ENCODE data around the gene SGMS1. TPM values are rescaled to one million over a fixed set of nuclear protein-coding genes. Genes with fewer than 3 reads are reported as not detected.

Gene SGMS1
- polyA plus RNA-seq, 1 of the 3 experiments (the other 2 are of a cell fraction), result 6.3 TPM

- Histone ChIP-seq H3K27ac (ENCODE audit: low read depth in 2 of 2, low read length in 1 of 2) (no peak overlapping the region), H3K4me2 (no peak overlapping the region), H3K9me2 (no peaks in the 10 kb centered on the region), H4K20me1 (ENCODE audit: insufficient read depth) (no peaks in the 10 kb centered on the region), H3K79me2 (ENCODE audit: insufficient read depth) (no peaks in the 10 kb centered on the region; the same call in 1 of the 2 replicates), H3K9ac (no peak overlapping the region), H3K4me3 (ENCODE audit: low read depth in 2 of 2, low read length in 1 of 2) (no peak overlapping the region), H3K27me3 (ENCODE audit: insufficient read depth) (no peaks in the 10 kb centered on the region), H3K36me3 (replicated peaks in 1 of 2; ENCODE audit: control insufficient read depth in 1 of 2, insufficient read depth in 2 of 2, low read length in 1 of 2) (no peaks in the 10 kb centered on the region), H2AFZ (ENCODE audit: low read depth) (no peak overlapping the region), H3K9me3 (no peaks in the 10 kb centered on the region), H3F3A (replicated peaks; ENCODE audit: insufficient read depth) (peaks cover 4% of the 10 kb centered on the region), H3K4me1 (ENCODE audit: control insufficient read depth in 1 of 2, insufficient read depth in 2 of 2, low read depth in 1 of 2, low read length in 1 of 2) (no peaks in the 10 kb centered on the region)
- POLR2A ChIA-PET, result no interaction called here
- DNase-seq, result no peak
- no peak for TF ChIP-seq MEF2A (IDR thresholded peaks at IDR 0.05; ENCODE audit: borderline replicate concordance, low read depth)
- TF ChIP-seq TEAD4 (IDR thresholded peaks at IDR 0.05; ENCODE audit: borderline replicate concordance, insufficient read depth), result no peak
- TF ChIP-seq POLR2AphosphoS5 (IDR thresholded peaks at IDR 0.05; ENCODE audit: low read depth, low read length), result no peak
- TF ChIP-seq CHD2 (IDR thresholded peaks at IDR 0.05; ENCODE audit: low read length, partially characterized antibody), result no peak
- TF ChIP-seq FOXJ3 (CRISPR knock-in tag; IDR thresholded peaks at IDR 0.05), result no peak
- no peak for TF ChIP-seq RAD21 (IDR thresholded peaks at IDR 0.05; ENCODE audit: low read length)
- TF ChIP-seq GABPA (IDR thresholded peaks at IDR 0.05; ENCODE audit: low read depth), result no peak
- TF ChIP-seq RCOR1 (IDR thresholded peaks at IDR 0.05; ENCODE audit: low read length), result no peak
- no peak for TF ChIP-seq CTCF (IDR thresholded peaks at IDR 0.05)
- no peak for TF ChIP-seq USF1 (IDR thresholded peaks at IDR 0.05; ENCODE audit: borderline replicate concordance, low read depth)
- no peak for TF ChIP-seq REST (IDR thresholded peaks at IDR 0.05; ENCODE audit: low read depth, low read length)
- TF ChIP-seq PBX3 (IDR thresholded peaks at IDR 0.05), result no peak
- no peak for TF ChIP-seq MAX (IDR thresholded peaks at IDR 0.05; ENCODE audit: low read depth)
- no peak for TF ChIP-seq YY1 (IDR thresholded peaks at IDR 0.05; ENCODE audit: low read depth)
- TF ChIP-seq IRF3 (IDR thresholded peaks at IDR 0.05; ENCODE audit: low read depth, low read length), result no peak
- TF ChIP-seq JUND (IDR thresholded peaks at IDR 0.05), result no peak
- CTCF ChIA-PET, result interaction anchor here (0.7 kb wide), 1 partner anchor 9 kb away, joined by 3 read pairs; no protein-coding TSS in a partner anchor
- 57% methylated on average over 2 of the region's 2 CpGs for WGBS (ENCODE audit: low lambda C conversion rate)
These were observed 127.5 kb downstream of the SGMS1 start for GRCh38 chr10:50496228-50496627.
